GM18951 (cell line): ENCODE measurements around the gene SYT3.

Experiments used
- POLR2A ChIP-seq: IDR thresholded peaks from 4 replicates; pipeline ENCODE4 v1.6.1; 2011; ENCODE audit warnings: mild to moderate bottlenecking; ENCODE audit not compliant: insufficient read length, insufficient read depth; ENCODE audit errors: extremely low read depth
- in situ Hi-C: fragments of 300-500 bp; cut with MboI; formaldehyde crosslinking; loops from one replicate; pipeline ENCODE4 v1.12.0; 2022; ENCODE audit warnings: low sequenced_read_pairs, mixed read lengths, inconsistent platforms; ENCODE audit not compliant: unreplicated experiment

Gene SYT3

DNA sequence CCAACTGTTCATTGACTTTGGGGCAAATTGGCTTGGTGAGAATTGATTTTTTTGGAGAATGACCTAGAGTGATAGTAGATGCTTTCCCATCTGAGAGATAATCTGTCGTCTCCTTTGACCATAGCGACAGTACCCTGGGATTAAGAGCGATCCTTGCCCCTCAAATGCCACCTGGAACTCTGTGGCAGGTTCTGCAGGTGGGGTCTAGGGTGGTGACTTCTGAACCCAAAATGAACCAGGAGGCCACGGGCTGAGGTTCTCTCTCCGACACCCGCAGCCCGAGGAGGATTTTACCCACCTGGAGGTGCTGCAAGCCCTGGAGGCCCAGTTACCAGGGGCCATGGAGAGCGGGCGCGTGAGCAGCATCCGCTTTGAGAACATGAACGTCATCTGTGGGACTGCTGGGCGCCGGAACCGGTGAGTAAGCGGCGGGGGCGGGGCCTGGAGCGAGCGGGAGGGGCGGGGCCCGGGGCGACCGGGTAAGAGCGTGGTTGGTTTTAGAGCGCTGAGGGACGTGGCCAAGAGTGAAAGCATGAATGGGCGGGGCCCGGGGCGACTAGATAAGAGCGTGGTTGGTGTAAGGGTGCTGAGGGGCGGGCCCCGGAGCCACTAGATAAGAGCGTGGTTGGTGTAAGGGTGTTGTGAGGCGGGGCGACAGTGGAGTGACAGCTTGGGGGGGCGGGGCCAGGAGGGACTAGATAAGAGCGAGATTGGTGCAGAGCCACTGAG, 18.2 kb upstream of the SYT3 start:
- in situ Hi-C loops: no loop called here
- TF ChIP-seq POLR2A: no peak

DNA sequence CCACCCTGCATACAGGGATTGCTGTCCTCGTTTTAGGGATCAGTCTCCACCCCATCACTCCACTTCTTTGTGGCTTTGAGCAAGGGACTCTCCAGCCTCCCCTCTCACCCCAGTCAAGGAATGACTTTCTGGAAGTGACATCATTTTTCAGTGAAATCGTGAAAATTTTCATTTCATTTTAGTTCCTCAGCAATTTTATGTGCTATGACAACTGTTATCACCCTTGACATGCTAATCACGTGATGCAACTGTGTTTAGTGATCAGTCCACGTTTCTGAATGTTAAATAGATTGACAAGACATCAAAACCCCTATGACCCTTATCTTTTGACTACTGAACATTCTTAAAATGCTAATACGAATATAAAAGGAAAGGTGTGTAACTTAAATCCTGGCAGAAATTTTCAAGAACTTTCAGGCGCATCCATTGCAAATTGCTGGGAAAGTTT, 17.6 kb upstream of the SYT3 start:
- in situ Hi-C loops: no loop called here
- no peak for TF ChIP-seq POLR2A

DNA sequence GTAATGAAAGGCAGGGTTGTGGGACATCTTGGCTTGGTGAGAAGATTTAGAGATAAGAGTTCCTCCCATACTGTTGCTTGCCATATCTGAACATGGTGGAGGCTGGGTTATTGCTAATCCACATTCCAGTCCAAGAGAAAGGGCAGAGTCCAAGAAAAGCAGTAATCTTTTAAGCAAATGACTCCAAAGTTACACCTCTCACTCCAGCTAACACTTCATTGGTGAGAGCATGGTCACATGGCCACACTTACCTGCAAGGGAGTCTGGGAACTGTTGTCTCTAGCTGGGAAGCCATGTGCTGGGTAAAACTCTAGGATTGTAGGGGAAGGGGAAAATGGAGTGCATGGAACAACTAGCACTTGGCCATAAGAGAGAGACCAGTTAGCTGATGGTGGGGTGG, 15.2 kb upstream of the SYT3 start:
- TF ChIP-seq POLR2A: no peak
- in situ Hi-C loops: no loop called here

DNA sequence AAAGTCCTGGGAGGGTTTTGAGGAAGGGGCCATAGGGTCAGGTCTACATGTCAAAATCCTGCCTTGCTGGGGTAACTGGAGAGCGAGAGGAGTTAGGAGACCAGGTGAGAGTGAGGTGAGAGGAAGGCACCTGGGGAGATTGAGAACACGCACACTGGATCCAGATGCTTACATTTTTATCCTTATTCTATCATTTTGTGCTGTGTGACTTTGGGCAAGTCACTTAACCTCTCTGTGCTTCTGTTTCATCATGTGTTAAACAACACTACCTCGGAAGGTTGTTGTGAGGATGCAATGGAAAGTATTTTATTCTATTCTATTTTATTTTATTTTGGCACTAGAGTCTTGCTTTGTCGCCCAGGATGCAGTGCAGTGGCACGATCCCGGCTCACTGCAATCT, 13.0 kb upstream of the SYT3 start:
- in situ Hi-C loops: no loop called here
- no peak for TF ChIP-seq POLR2A

DNA sequence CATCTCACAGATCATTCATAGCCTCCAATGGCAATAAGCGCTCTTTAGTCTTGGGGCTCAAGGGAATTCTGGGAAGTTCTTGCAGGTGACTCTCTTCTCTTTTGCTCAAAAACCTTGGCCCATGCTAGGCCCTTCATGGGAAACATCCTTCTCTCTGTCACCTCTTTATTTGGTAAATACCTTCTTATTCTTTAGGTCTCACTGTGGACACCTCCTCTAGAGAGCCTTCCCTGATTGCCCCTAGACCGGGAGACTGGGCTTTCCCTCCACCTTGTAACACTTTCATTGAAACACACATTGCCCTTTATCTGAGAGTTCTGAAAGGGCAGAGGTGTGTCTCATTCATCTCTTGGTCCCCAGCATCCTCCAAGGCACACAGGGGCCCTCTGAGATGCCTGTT, 11.5 kb upstream of the SYT3 start:
- in situ Hi-C loops: no loop called here
- no peak for TF ChIP-seq POLR2A

DNA sequence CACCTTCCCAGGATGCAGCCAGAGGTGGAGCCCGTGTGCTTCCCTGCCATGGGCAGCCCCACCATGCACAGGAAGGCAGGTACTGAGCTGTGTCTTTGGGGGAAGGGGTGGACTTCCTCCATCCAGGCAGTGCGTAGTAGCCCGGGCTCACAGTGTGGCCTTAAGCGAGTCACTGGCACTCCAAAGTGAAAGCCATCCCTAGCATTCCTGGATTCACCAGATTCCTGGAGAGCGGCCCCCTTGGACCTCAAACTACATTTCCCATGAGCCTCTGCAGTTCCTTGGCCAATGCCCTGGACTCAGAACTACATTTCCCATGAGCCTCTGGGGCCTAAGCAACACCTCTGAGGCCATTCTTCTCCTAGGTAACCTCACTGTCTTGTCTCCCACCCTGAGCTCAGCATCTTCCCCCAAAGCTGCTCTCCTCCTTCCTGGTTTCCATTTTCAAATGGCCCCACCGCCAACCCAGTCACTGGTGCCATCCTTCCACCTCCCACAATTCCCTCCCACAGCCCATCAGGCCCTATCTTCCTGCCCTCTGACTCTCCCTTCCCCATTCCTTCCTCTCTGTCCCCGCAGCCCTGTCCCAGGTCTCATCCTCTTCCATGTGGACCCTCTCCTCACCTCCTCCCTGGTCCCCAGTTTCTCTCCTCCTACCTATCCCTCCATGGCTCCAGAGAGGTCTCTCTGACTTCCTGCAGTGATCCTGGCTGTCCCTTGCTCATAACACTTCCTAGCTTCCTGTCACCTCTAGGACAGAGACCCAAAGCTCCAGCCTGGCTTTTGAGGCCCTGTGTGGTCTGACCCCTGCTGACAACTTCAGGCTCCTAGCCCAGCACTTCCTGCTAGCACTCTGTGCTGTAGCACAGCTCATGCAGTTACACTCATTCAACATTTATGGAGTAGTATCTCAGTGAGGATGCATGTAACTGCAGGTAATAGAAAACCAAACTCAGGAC, 10.0 kb upstream of the SYT3 start, which contains the start of gene C19orf81:
Gene C19orf81 (plus strand): TSS at position 13 of the 959 bp plus-strand sequence. CDS start 0 bp downstream, at position 13.
- no peak for TF ChIP-seq POLR2A
- in situ Hi-C loops: no loop called here

DNA sequence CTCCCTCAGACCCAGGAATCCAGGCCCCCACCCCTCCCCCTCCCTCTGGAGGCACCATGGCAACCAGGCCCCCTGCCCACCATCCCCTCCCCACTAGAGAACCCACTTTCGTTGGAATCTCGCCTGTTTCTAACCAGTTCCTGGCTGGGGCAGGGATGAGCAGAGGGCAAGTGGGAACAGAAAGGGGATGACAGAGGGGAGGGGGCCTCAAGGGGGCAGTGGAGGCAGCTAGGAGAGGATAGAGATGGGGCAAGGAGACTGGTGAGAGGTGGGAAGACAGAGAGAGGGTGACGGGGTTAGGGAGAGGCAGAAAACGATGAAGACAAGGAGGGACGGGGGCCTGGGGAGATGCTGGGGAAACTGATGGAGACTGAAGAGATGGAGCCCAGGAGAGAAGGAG, 9.0 kb upstream of the SYT3 start:
- in situ Hi-C loops: no loop called here
- TF ChIP-seq POLR2A: no peak

DNA sequence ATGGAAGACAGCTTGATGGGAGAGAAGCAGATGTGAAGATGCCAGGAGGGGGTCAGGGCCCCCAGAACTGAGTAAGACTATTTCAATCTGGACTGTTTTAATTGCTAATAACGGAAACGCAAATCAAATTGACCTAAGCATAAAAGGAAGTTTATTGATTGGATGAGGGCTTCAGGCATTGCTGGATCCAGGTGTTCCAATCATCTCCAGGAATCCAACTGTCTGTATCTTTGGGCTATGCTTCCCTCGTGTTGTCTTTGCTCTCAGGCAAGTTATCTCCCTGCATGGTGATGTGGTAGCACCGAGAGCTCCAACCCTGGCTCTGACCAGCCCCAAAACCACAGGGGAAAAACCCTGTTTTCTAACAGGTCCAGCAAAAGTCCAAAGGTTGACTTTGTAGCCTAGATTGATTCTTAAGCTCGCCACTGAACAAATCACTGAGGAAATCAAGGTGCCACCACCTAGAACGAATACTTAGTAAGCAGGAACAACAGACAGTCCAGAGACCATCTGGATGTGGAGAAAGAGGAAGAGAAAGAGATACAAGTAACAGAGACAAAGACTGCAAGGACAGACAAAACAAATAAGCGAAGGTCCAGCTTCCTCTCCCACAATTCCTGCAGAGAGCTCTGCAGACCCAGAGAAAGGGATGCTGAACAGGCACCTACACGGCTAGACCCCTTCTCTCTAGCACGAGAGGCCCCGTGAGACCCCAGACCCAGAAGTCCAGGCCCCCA, 8.4 kb upstream of the SYT3 start:
- TF ChIP-seq POLR2A: no peak
- in situ Hi-C loops: no loop called here

DNA sequence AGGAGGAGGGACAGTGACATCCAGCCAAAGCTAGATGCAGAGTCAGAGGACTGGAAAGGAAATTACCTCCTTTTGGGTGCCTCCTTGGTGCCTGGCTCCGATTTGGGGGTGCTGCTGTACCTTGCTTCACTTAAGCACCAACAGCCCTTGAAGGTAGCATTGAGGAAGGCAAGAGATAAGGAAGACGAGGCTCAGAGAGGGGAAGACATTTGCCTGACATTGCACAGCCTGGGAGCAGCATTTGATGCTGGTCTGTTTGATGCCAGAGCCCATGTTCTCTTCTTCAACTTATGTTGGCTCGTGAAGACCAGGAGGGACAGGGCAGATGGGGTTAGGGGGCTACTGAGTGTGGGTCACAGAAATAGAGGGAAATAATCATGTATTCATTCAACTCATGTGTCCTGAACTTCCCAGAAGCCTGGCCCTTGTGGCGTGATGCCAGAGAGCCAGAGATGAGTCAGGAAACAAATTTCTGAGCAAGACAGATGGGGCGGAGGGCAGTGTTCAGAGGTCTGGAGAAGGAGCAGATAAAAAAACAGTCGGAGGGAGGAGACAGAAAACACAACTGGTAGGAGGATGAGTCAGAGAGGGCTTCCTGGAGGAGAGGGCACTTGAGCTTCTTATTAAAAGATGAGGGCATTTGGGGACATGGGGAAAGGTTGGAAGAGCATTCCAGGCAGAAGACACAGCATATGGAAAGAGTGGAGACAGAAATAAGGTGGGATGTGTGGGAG, 6.6 kb upstream of the SYT3 start:
- in situ Hi-C loops: no loop called here
- TF ChIP-seq POLR2A: no peak

DNA sequence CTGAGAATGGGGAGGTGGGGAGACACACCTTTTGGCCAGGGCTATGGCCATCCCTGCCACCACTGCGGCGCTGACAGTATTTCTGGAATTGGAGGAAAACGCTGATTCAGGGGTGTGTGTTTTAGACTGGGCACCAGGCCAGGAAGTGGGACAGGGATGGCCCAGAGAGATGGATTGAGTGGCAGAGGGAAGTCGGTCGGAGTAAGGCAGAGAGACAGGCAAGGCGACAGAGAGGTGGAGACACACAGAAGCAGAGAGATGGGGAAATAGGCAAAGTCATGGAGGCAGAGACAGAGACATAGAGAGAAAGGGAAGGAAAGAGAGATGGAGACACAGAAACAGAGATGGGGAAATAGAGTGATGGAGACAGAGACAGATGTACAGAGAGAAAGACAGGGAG, 5.4 kb upstream of the SYT3 start:
- in situ Hi-C loops: no loop called here
- TF ChIP-seq POLR2A: no peak

DNA sequence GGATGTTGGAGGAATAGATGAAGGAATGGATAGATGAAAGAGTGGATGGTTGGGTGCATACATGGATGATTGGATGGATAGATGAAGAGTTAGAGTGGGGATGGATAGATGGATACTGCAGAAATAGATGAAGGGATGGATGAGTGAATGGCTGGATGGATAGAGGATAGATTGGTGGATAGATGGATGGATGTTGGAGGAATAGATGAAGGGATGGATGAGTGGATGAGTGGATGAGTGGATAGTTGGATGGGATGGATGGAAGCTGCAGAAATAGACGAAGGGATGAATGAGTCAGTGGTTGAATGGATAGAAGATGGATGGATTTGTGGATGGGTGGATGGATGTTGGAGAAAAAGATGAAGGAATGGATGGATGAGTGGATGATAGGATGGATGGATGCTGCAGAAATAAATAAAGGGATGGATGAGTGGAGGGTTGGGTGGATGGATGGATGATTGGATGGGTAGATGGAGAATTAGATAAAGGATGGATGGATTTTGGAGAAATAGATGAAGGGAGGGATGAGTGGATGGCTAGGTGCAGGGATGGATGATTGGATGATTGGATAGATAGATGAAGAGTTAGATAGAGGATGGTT, 4.7 kb upstream of the SYT3 start:
- in situ Hi-C loops: no loop called here
- no peak for TF ChIP-seq POLR2A

DNA sequence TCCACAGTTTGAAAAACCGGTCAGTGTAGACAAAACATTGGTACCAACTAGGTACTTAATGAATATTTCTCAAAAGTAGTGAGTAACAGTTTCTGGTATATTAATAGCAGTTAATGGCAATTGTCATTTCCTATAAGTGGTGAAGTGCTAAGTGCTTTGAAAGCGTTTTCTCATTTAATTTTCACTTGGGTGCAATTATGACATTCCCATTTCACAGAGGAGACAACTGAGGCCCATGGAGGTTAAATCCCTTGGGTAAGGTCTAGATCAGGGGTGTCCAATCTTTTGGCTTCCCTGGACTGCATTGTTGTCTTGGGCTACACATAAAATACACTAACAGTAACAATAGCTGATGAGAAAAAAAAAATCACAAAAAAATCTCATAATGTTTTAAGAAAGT, 687 bp upstream of the SYT3 start:
- no peak for TF ChIP-seq POLR2A
- in situ Hi-C loops: no loop called here
